NCI-H748 (cell line): Measurements from ENCODE around the gene DISP2.

Experiments
- DNase-seq: peaks from one replicate; lab custom pipeline; 2025; ENCODE audit not compliant: unreplicated experiment; lab: John Stamatoyannopoulos, UW

Gene DISP2

DNA sequence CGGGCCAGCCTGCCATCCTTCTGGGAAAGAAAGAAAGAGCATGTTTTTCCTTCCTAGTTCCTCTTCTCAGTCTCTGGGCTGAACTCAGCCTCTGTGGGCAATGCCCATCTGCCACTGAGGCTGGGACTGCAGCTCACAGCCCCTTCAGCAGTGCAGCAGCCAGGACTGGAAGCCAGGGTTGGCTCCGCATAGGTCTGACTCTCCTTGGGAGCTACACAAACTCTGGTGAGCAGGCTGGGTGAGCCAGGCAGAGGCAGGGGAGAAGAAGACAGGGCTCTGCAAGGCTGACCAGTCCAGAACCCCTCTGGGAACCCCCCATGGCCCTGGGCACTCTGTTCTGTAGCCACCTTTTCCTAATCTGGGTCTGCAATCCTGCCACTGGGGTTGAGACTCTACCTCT, 3.6 kb downstream of the DISP2 start:
- no peak for DNase-seq

DNA sequence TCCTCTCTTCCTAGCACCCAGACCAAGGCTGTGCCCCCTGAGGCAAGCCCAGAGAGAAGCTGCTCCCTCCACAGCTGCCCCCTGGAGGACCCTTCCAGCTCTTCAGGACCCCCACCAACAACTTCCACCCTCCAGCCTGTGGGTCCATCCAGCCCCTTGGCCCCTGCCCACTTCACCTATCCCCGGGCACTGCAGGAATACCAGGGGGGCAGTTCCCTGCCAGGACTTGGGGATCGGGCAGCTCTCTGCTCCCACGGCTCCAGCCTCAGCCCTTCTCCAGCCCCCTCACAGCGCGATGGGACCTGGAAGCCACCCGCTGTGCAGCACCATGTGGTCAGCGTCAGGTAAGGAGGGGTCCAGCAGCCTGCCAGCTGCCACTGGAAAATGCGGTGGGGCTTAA, 5.6 kb downstream of the DISP2 start:
- DNase-seq: no peak

DNA sequence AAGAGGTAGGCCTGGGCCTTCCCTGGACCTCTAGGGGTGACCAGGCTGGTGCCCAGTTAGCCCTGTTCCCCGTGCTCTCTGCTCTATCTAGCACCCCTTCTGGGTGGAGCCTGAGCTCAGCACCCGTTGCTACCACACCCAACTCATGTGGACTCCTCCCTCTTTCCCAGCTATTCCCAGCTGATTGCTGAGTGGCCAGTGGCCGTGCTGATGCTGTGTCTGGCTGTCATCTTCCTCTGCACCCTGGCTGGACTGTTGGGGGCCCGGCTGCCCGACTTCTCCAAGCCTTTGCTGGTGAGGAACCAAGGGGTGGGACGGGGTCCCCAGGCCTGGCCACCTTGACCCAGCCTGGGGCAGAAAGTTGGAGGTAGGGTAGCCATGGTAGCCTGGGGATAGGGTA, 6.2 kb downstream of the DISP2 start:
- no peak for DNase-seq

DNA sequence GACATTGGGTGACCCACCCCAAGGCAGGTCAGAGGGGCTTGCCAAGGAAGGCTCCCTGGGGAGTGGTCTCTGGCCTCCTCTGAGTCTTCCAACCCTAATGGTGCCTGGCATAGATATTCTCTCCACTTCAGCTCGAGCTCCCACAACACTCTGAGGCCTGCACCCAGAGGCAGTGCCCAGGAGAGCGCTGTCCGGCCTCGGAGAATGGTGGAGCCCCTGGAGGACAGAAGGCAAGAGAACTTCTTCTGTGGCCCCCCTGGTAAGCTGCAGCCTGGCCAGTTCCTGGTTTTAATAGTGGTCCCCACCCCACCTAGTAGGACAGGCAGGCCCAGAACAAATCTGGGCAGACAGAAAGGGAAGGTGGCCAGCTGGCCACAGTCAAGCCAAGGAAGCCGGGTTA, 7.0 kb downstream of the DISP2 start:
- DNase-seq: no peak

DNA sequence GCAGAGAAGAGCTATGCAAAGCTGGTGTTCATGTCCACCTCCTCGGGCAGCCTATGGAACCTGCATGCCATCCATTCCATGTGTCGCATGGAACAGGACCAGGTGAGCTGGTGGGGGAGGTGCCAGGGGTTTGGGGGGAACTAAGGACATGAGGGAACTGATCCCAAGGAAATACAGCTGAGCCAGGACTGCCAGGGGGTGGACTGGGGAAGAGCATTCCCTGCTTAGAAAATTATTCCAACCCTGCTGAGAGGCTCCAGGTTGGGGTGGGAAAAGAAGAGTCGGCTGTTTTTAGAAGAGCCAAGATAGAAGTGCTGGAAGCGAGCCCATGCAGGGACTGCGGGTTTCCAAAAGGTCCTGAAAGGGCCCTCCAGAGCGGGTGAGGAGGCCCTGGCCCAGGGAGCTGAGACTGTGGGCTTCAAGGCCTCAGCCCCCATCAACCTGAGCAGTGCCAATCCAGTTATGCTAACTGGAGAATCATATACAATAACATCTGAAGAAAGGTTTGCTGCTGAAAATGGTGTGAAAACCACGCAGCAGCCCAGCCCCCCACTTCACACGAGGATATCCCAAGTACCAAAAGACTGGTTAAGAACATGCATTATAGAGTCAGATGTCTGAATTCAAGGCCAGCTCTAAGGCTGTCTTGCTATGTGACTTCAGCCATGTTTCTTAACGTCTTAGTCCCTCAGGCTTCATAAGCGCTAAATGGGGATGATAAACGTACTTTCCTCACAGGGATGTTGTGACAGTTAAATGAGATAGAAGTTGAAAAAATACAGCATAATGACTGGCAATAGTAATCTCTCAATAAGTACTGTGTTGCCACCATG, 7.8 kb downstream of the DISP2 start:
- DNase-seq: no peak

DNA sequence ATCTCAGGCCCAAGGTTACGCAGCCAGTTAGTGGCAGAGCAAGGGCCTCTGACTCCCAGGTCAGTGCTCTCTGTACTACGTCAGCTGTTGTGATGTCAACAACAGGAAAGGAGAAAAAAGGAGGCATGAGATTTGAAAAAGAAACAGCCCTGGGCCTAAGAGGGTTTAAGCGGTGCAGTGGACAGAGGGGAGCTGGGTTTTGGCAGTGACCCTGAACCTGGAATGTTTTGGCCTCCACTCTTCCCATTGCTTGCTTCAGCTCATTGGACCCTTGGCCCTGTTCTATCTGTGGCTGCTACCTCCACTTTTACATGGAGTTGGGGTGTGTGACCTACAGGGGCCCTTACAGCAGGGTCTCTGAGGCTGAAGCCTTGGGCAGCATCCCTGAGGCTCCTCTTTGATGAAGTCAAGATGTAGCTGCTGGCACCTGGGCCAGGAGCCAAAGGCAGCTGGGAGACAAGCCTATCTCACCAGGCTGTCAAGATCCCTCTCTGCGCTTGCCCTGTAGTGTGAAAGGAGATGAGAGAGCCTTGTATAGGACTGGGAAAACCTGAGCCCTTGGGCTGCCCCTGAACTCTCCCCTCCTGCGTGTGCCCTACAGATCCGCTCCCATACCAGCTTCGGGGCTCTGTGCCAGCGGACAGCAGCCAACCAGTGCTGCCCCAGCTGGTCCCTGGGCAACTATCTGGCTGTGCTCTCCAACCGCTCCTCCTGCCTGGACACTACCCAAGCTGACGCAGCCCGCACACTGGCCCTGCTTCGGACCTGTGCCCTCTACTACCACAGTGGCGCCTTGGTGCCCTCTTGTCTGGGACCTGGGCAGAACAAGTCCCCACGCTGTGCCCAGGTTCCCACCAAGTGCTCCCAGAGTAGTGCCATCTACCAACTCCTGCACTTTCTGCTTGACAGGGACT, 8.7 kb downstream of the DISP2 start:
- no peak for DNase-seq

DNA sequence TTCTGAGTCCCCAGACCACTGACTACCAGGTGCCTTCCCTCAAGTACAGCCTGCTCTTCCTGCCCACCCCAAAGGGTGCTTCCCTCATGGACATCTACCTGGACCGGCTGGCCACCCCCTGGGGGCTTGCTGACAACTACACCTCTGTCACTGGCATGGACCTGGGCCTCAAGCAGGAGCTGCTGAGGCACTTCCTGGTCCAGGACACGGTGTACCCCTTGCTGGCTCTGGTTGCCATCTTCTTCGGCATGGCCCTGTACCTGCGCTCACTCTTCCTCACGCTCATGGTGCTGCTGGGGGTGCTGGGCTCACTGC, 9.3 kb downstream of the DISP2 start:
- DNase-seq: no peak

DNA sequence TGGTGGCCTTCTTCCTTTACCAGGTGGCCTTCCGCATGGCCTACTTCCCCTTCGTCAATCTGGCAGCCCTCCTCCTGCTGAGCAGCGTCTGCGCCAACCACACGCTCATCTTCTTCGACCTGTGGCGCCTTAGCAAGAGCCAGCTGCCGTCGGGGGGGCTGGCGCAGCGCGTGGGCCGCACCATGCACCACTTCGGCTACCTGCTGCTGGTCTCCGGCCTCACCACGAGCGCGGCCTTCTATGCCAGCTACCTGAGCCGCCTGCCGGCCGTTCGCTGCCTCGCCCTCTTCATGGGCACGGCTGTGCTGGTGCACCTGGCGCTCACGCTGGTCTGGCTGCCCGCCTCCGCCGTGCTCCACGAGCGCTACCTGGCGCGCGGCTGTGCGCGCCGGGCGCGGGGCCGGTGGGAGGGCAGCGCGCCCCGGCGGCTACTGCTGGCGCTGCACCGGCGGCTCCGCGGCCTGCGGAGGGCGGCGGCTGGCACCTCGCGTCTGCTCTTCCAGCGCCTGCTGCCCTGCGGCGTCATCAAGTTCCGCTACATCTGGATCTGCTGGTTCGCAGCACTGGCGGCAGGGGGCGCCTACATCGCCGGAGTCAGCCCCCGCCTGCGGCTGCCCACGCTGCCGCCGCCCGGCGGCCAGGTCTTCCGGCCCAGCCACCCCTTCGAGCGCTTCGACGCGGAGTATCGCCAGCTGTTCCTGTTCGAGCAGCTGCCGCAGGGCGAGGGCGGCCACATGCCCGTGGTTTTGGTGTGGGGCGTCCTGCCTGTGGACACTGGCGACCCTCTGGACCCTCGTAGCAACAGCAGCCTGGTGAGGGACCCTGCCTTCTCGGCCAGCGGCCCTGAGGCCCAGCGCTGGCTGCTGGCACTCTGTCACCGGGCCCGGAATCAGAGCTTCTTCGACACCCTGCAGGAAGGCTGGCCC, 9.9 kb downstream of the DISP2 start:
- DNase-seq: peak; percentile 91

DNA sequence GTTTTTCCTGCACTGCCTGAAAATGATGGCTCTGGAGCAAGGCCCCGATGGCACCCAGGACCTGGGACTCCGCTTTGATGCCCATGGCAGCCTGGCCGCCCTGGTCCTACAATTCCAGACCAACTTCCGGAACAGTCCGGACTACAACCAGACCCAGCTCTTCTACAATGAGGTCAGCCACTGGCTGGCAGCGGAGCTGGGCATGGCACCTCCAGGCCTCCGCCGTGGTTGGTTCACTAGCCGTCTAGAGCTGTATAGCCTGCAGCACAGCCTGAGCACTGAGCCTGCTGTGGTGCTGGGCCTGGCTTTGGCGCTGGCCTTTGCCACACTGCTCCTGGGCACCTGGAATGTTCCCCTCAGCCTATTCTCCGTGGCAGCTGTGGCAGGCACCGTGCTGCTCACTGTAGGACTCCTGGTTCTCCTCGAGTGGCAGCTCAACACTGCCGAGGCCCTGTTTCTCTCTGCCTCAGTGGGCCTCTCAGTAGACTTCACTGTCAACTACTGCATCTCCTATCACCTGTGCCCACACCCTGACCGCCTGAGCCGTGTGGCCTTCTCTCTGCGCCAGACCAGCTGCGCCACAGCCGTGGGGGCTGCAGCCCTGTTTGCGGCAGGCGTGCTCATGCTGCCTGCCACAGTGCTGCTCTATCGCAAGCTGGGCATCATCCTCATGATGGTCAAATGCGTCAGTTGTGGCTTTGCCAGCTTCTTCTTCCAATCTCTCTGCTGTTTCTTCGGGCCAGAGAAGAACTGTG, 10.9 kb downstream of the DISP2 start:
- DNase-seq: no peak

DNA sequence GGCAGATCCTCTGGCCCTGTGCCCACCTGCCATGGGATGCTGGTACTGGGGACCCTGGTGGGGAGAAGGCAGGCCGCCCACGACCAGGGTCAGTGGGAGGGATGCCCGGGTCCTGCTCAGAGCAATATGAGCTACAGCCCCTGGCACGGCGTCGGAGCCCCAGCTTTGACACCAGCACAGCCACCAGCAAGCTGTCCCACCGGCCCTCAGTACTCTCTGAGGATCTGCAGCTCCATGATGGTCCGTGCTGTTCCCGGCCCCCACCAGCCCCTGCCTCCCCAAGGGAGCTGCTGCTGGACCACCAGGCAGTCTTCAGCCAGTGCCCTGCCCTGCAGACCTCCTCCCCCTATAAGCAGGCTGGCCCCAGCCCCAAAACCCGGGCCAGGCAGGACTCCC, 11.5 kb downstream of the DISP2 start:
- DNase-seq: no peak

DNA sequence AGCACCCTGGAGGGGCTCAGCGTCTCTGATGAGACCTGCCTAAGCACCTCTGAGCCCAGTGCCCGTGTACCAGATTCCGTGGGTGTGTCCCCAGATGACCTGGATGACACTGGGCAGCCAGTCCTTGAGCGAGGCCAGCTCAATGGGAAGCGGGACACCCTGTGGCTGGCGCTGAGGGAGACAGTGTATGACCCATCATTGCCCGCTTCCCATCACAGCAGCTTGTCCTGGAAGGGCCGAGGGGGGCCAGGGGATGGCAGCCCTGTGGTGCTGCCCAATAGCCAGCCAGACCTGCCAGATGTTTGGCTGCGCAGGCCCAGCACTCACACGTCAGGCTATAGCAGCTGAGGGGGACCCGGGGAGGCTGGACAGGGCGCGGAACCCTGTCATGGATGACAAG, 12.0 kb downstream of the DISP2 start:
- no peak for DNase-seq

DNA sequence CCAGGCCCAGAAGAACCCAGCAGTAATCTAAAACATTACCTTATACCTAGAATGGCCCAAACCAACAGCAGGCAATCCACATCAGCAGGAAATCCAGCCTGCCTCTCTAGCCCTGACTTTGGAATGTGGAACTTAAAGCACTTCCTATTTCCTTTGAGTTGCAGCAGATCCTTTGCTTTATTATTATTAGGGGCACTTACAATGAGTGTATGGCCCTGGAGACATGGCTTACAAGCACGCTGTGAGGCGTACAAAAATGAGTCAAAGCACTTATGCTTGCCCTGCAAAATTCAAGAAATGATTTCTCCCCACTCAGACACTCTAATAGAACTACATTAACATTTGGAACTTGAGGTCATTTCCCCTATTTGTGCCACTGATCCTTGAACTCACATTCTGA, 15.0 kb downstream of the DISP2 start:
- no peak for DNase-seq

DNA sequence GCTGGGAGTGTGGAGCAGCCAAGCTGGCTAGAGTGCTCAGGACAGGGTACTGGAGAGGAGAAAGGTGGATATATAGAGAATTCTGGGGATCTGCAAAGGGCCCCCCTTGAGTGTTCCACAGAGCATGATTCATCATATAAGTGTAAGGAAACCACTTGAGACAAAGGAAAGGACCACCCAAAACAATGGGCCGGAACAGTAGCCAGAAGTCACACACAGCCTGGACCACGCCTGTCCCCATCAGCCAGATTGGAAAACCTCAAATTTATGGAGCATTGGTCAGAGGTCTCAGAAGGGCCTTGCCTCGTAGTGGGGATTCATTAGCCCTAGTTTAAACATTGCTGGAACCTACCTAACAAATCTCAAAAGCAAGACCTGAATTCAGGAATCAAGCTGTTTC, 19.6 kb downstream of the DISP2 start:
- DNase-seq: no peak

DNA sequence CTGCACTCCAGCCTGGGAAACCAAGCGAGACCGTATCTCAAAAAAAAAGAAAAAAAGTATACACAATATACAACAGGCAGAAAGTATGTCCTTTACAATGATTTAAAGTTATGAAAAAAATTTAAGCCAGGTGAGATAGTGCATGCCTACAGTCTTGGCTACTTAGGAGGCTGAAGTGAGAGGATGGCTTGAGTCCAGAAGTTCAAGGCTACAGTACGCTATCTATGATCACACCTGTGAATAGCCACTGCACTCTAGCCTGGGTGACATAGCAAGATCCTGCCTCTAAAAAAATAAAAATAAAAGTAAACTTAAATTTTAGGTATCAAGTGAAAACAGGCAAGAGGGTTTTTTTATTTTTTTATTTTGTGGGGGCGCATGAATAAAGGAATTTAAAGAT, 21.4 kb downstream of the DISP2 start:
- no peak for DNase-seq

DNA sequence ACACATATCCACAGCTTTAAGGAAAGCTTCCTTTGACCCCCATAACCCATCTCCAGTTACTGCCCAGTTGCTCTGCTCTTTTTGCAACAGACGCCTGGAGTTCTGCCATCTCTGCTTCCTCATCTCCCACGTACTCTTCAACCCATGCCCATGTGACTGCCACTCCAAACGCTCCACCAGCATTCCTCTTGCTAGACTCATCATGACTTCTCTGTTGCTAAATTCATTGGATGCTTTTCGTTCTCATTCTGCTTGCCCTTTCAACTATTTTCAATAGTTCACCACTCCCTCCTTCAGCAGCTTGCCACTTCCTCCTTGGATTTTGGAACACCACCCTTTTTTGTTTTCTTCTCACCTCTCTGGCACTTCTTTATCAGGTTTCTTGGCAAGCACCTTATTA, 21.8 kb downstream of the DISP2 start:
- no peak for DNase-seq

DNA sequence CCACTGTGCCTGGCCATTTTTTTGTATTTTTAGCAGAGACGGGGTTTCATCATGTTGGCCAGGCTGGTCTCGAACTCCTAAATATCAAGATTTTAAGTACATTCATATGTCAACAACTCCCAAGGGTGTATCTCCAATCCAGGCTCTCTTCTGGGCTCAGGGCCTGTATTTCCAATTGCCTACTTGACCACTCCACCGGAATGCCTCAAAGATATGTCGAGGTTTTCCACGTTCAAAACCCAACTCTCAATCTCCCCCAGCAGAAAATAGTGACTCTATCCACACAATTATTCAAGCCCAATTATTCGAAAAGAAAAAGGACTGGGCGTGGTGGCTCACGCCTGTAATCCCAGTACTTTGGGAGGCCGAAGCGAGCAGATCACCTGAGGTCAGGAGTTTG, 22.6 kb downstream of the DISP2 start:
- no peak for DNase-seq

DNA sequence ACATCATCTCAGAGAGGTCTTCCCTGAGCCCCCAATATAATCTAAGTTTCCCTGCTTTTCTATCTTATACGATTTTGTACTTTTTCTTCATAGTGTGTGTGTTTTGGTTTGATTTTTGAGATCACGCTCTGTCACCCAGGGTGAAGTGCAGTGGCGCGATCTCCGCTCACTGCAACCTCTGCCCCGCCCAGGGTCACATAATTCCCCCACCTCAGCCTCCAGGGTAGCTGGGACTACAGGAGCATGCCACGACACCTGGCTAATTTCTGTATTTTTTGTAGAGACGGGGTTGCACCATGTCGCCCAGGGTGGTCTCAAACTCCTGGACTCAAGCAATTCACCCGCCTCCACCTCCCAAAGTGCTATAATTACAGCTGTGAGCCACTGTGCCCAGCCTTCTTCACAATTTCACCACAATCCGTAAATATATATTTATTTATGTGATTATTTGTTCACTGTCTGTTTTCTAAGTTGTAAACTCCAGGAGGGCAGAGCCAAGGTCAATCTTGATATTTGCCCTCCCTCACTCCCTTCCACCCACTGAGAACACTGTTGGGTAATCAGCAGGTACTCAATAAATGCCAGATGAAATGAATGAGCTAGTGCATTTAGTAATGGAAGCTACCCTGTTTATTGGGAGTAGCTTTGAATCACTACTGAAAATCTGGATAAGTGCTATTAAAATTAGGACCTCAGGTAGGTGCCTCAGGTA, 24.0 kb downstream of the DISP2 start:
- DNase-seq: no peak

DNA sequence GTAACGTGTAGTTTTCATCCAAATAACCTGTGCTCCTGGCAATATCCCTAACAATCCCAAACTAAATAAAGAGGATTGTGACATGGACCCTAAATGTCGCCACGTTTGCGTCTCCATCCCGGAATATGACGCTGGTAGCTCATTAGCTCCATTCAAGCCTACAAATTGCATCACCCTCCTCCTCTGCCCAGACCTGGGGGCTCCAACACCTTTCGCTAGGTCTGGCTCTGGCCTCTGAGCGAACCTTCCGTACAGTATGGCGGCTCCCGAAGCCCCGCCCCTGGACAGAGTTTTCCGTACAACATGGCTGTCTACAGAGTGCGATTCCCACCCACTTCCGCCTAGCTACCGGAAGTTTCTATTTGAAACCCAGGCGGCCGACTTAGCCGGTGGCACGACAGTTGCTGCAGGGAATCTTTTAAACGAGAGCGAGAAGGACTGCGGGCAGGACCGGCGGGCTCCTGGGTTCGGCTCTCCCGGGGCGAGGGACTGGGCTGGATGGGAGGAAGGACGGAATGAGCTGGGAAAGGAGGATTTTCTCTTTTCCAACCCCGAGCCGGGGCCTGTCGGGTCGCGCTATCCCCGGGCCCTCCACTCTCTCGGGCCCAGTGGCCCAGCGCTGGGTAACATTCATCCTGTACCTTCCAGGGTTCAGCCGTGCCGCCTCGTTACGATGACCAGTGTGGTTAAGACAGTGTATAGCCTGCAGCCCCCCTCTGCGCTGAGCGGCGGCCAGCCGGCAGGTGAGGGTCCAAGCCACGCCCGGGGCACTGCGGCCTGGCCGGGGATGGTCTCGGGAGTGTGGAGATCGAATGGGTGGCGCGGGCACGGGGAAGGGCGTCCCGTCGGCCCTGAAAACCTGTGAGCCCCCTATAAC, 24.8 kb downstream of the DISP2 start, which contains the start of gene KNSTRN:
KNSTRN (plus strand) TSS at position 142 of the 877 bp plus-strand sequence; CDS start at position 257, 115 bp downstream.
- peak; percentile 93 for DNase-seq

DNA sequence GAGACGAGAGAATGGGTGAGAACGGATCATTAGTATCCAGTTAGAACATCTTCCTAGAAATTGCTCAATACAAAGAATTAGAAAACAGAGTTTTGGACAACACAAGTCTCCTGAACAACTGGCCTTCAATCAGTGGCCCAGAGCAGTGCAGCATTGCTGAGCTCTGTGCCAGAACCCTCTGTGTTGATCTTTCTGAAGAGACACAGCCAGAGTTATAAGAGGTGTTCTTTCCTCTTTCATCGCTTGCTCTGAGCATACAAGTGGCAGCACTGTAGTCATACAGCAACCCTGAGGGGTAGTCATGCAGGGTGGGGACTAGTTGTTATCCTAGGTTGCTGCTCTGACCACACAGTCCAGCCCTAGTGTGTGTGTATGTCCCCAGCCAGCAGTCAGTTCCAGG, 28.5 kb downstream of the DISP2 start:
- no peak for DNase-seq
